GM12878 (cell line): ENCODE data around the gene DTNA.

Source experiments
- CHD4 ChIP-seq: fragments of 200-600 bp; sonication (generic); IDR thresholded peaks from 2 replicates; pipeline ENCODE4 v1.6.1; 2016; ENCODE audit warnings: mild to moderate bottlenecking
- EZH2 ChIP-seq: IDR thresholded peaks from 2 replicates; pipeline ENCODE4 v1.6.1; 2012; ENCODE audit warnings: low read depth, mild to moderate bottlenecking, control low read depth, inconsistent platforms, low read length, borderline replicate concordance; ENCODE audit not compliant: control insufficient read depth
- GABPA ChIP-seq: IDR thresholded peaks from 2 replicates; pipeline ENCODE4 v1.6.1; 2014; ENCODE audit warnings: antibody characterized with exemption, low read depth, mild to moderate bottlenecking, inconsistent platforms
- MTA3 ChIP-seq: IDR thresholded peaks from 2 replicates; pipeline ENCODE4 v1.6.1; 2012; ENCODE audit warnings: low read length, inconsistent platforms, borderline replicate concordance
- POLR2A ChIP-seq: IDR thresholded peaks from 2 replicates; pipeline ENCODE4 v1.6.1; 2011; ENCODE audit warnings: low read depth, mild to moderate bottlenecking, low read length
- RAD21 ChIP-seq: IDR thresholded peaks from 2 replicates; pipeline ENCODE4 v1.6.1; 2011; ENCODE audit warnings: mild to moderate bottlenecking, low read depth, low read length, moderate library complexity; ENCODE audit not compliant: insufficient read depth
- RCOR1 ChIP-seq: conservative IDR thresholded peaks from 2 replicates; pipeline ENCODE4 v1.6.1; 2012; ENCODE audit warnings: low read depth, low read length, improper control_type of control experiment
- SMARCA5 ChIP-seq: fragments of 450-650 bp; IDR thresholded peaks from 2 replicates; pipeline ENCODE4 v1.6.1; 2017; ENCODE audit warnings: mild to moderate bottlenecking
- YY1 ChIP-seq: IDR thresholded peaks from 2 replicates; pipeline ENCODE4 v1.6.1; 2011; ENCODE audit warnings: low read depth, mild to moderate bottlenecking, low read length
- TF ChIP-seq, protein P1 (sequence below): fragments of 450-650 bp; IDR thresholded peaks from 2 replicates; pipeline ENCODE4 v1.6.1; 2017; ENCODE audit warnings: low read depth, mild to moderate bottlenecking, moderate library complexity
- TF ChIP-seq, protein P2 (sequence below): fragments of 450-650 bp; IDR thresholded peaks from 2 replicates; pipeline ENCODE4 v1.6.1; 2014; ENCODE audit warnings: mild to moderate bottlenecking

DNA sequence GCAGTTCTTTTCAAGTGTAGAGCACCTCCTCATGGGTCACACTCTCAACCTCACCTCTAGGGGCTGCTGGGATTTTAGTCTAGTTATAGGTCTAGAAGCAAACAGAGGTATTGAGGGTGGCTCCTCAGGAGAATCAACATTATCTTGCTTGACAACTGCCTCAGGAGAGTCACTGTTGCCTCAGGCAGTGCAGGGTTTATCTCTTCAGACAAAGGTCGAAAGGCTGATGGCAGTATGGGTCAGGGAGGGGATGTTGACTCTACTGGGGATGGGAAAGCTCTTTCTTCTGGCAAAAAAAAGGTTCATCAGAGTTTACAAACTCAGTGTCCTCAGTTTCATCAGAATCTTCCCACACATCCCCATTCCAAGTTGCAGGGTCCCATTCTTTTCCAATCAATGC is 24.0 kb downstream of the DTNA start:
- TF ChIP-seq EZH2 (no peak), POLR2A (no peak), RAD21 (no peak), CHD4 (no peak), SMARCA5 (no peak), YY1 (no peak), MTA3 (no peak), RCOR1 (no peak), GABPA (no peak)
- TF ChIP-seq, protein P1, sequence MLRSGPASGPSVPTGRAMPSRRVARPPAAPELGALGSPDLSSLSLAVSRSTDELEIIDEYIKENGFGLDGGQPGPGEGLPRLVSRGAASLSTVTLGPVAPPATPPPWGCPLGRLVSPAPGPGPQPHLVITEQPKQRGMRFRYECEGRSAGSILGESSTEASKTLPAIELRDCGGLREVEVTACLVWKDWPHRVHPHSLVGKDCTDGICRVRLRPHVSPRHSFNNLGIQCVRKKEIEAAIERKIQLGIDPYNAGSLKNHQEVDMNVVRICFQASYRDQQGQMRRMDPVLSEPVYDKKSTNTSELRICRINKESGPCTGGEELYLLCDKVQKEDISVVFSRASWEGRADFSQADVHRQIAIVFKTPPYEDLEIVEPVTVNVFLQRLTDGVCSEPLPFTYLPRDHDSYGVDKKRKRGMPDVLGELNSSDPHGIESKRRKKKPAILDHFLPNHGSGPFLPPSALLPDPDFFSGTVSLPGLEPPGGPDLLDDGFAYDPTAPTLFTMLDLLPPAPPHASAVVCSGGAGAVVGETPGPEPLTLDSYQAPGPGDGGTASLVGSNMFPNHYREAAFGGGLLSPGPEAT = no peak
- TF ChIP-seq, protein P2, sequence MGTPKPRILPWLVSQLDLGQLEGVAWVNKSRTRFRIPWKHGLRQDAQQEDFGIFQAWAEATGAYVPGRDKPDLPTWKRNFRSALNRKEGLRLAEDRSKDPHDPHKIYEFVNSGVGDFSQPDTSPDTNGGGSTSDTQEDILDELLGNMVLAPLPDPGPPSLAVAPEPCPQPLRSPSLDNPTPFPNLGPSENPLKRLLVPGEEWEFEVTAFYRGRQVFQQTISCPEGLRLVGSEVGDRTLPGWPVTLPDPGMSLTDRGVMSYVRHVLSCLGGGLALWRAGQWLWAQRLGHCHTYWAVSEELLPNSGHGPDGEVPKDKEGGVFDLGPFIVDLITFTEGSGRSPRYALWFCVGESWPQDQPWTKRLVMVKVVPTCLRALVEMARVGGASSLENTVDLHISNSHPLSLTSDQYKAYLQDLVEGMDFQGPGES = no peak
